Effector memory CD4-positive, alpha-beta T cell (primary cell): ENCODE measurements around the gene SELENOI.
"Not testable (repeated sequence)": the region's sequence is repeated elsewhere in the genome, so short reads cannot be mapped to it uniquely, and the experiment has no call there.

ENCODE experiments used
- DNase-seq, 3 donors: peaks; one replicate each; pipeline ENCODE4 v3.0.0-alpha.2; 2020
- H3K27ac ChIP-seq: 2 replicates; pipeline ENCODE4 v1.7.0; 2013; ENCODE audit warnings: mild to moderate bottlenecking, low read length, moderate library complexity; ENCODE audit not compliant: insufficient read depth, poor library complexity, severe bottlenecking
- H3K27me3 ChIP-seq: replicated peaks from 2 replicates; pipeline ENCODE4 v1.7.0; 2013; ENCODE audit warnings: mild to moderate bottlenecking, low read length; ENCODE audit not compliant: insufficient read depth, control insufficient read depth, poor library complexity, severe bottlenecking
- H3K36me3 ChIP-seq: 2 replicates; pipeline ENCODE4 v1.7.0; 2013; ENCODE audit warnings: mild to moderate bottlenecking, low read length, moderate library complexity; ENCODE audit not compliant: control insufficient read depth, insufficient read depth
- H3K4me1 ChIP-seq: 2 replicates; pipeline ENCODE4 v1.7.0; 2013; ENCODE audit warnings: low read length, mild to moderate bottlenecking; ENCODE audit not compliant: control insufficient read depth, insufficient read depth, poor library complexity, severe bottlenecking
- H3K4me3 ChIP-seq: 2 replicates; pipeline ENCODE4 v1.7.0; 2013; ENCODE audit warnings: low read length, low read depth, mild to moderate bottlenecking; ENCODE audit not compliant: insufficient read depth, poor library complexity, severe bottlenecking
- H3K9me3 ChIP-seq: 2 replicates; pipeline ENCODE4 v1.7.0; 2013; ENCODE audit warnings: mild to moderate bottlenecking, low read length, moderate library complexity; ENCODE audit not compliant: control insufficient read depth
- total RNA-seq, 3 donors: gene quantifications; one replicate each; lab custom pipeline; 2026; lab: John Stamatoyannopoulos, UW

The SELENOI gene, protein sequence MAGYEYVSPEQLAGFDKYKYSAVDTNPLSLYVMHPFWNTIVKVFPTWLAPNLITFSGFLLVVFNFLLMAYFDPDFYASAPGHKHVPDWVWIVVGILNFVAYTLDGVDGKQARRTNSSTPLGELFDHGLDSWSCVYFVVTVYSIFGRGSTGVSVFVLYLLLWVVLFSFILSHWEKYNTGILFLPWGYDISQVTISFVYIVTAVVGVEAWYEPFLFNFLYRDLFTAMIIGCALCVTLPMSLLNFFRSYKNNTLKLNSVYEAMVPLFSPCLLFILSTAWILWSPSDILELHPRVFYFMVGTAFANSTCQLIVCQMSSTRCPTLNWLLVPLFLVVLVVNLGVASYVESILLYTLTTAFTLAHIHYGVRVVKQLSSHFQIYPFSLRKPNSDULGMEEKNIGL
- 38.3 to 54.6 (median 40.6) reads per million in 3 donors for total RNA-seq

- Histone ChIP-seq H3K9me3 (no peaks in the 10 kb centered on the region), H3K27ac (peak within 1 kb of the TSS; percentile 94), H3K4me3 (peak within 1 kb of the TSS; percentile 87), H3K36me3 (no peaks in the 10 kb centered on the region), H3K4me1 (peaks cover 14% of the 10 kb centered on the region), H3K27me3 (no peaks in the 10 kb centered on the region)
- peak; percentile 99 for DNase-seq
Measured at GRCh38 chr2:26345545-26346453, at the start of gene SELENOI. Gene SELENOI (plus strand): TSS chr2:26346143. CDS start chr2:26346233, 90 bp downstream.

GRCh38 chr2:26297061-26297460 is 48.9 kb upstream of the SELENOI start:
- Histone ChIP-seq H3K9me3 (no peaks in the 10 kb centered on the region), H3K4me1 (peaks cover 11% of the 10 kb centered on the region), H3K27ac (no peak overlapping the region), H3K4me3 (no peak overlapping the region), H3K27me3 (no peaks in the 10 kb centered on the region), H3K36me3 (no peaks in the 10 kb centered on the region)
- no peak for DNase-seq

- peak overlapping the region; percentile 64 for H3K4me3 ChIP-seq
- H3K27me3 ChIP-seq = no peaks in the 10 kb centered on the region
- H3K4me1 ChIP-seq = peaks cover 11% of the 10 kb centered on the region
- no peaks in the 10 kb centered on the region for H3K9me3 ChIP-seq
- no peaks in the 10 kb centered on the region for H3K36me3 ChIP-seq
- DNase-seq = no peak
- no peak overlapping the region for H3K27ac ChIP-seq
Measured at GRCh38 chr2:26298286-26298637, 47.7 kb upstream of the SELENOI start.

- DNase-seq = no peak
- Histone ChIP-seq H3K36me3 (no peaks in the 10 kb centered on the region), H3K4me1 (peaks cover 11% of the 10 kb centered on the region), H3K27ac (peak overlapping the region; percentile 59), H3K27me3 (no peaks in the 10 kb centered on the region), H3K4me3 (peak overlapping the region; percentile 64), H3K9me3 (no peaks in the 10 kb centered on the region)
Measured at GRCh38 chr2:26298638-26299393, 47.1 kb upstream of the SELENOI start.

GRCh38 chr2:26299471-26300101 is 46.4 kb upstream of the SELENOI start:
- Histone ChIP-seq H3K36me3 (no peaks in the 10 kb centered on the region), H3K4me3 (peak overlapping the region; percentile 64), H3K4me1 (peaks cover 11% of the 10 kb centered on the region), H3K27ac (peak overlapping the region; percentile 59), H3K9me3 (no peaks in the 10 kb centered on the region), H3K27me3 (no peaks in the 10 kb centered on the region)
- no peak for DNase-seq

DNA sequence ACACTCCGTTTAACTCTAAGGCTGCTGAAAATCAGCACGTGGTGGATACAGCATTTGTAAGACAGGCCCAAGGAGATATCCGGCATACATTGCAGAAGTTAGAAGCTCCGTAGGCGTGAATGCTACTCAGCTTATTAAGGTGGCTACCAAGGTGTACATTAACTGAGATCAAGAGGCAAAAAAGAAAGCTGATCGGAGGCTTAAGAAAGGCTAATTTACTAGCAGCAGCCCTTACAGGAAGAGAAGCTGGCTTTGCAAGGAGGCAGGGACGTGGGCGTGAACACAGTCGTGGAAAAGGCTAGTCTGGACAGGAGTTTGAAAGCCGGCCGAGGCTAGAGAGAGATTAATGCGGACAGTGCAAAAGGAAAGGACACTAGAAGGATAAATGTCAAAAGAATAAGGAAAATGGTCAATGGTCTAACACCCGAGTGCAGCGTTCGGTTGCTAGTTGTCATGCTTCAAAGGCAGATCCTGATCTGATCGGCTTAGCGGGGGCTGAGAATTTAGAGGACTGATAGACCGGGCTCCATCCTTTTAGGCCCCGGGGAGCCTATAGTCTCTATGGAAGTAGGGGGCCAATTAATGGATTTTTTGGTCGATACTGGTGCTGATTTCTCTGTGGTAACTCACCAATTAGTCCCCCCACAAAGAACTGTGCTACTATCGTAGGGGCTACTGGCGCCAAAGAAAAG is 45.6 kb upstream of the SELENOI start:
- H3K27me3 ChIP-seq = no peaks in the 10 kb centered on the region
- no peak for DNase-seq
- peak overlapping the region; percentile 59 for H3K27ac ChIP-seq
- H3K9me3 ChIP-seq = no peaks in the 10 kb centered on the region
- no peak overlapping the region for H3K4me3 ChIP-seq
- H3K4me1 ChIP-seq = peaks cover 11% of the 10 kb centered on the region
- H3K36me3 ChIP-seq = no peaks in the 10 kb centered on the region

- DNase-seq = no peak
- Histone ChIP-seq H3K9me3 (no peaks in the 10 kb centered on the region), H3K36me3 (no peaks in the 10 kb centered on the region), H3K27me3 (no peaks in the 10 kb centered on the region), H3K27ac (no peak overlapping the region), H3K4me1 (peaks cover 11% of the 10 kb centered on the region), H3K4me3 (no peak overlapping the region)
Measured at GRCh38 chr2:26302846-26303245, 43.1 kb upstream of the SELENOI start.

- H3K36me3 ChIP-seq, H3K27me3 ChIP-seq, H3K27ac ChIP-seq, DNase-seq, H3K4me3 ChIP-seq, H3K4me1 ChIP-seq, H3K9me3 ChIP-seq: not testable (repeated sequence)
Measured at GRCh38 chr2:26305094-26305493, 40.8 kb upstream of the SELENOI start.

DNA sequence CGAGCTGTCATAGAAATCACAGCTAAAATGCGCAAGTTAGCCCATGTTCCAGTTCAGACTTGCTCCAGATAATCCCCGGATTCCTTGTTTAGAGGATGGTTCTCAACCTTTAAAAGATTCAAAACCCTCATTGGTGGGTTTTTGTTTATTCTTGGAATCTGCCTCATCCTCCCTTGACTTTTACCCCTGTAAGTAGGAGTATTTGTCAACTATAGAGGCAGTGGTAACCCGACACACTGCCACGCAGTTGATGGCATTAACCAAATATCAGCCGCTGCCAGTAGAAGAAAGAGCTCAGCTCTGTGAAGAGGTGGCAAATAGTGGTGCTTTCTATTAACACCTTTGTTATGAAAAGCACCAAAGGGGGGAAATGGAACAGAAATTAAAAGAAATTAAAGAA is 40.4 kb upstream of the SELENOI start:
- no peaks in the 10 kb centered on the region for H3K27me3 ChIP-seq
- no peaks in the 10 kb centered on the region for H3K9me3 ChIP-seq
- no peak for DNase-seq
- H3K36me3 ChIP-seq = no peaks in the 10 kb centered on the region
- H3K27ac ChIP-seq = no peak overlapping the region
- peaks cover under 1% of the 10 kb centered on the region for H3K4me1 ChIP-seq
- no peak overlapping the region for H3K4me3 ChIP-seq
